ENCODE measurements around the gene RPS6KA2.

Gene RPS6KA2

GRCh38 chr6:166633732-166634535 lies 6.9 kb upstream of the RPS6KA2 start:
- DNase-seq = no peak

GRCh38 chr6:166632731-166633130 lies 5.7 kb upstream of the RPS6KA2 start:
- no peak for DNase-seq

GRCh38 chr6:166630462-166630861 lies 3.4 kb upstream of the RPS6KA2 start:
- DNase-seq = no peak

GRCh38 chr6:166629628-166630027 lies 2.6 kb upstream of the RPS6KA2 start:
- DNase-seq = no peak

- peak; percentile 58 for DNase-seq
These were observed 1.1 kb upstream of the RPS6KA2 start for GRCh38 chr6:166627875-166628801.

- peak; percentile 25 for DNase-seq
These were observed 646 bp downstream of the RPS6KA2 start for GRCh38 chr6:166626177-166627032.

GRCh38 chr6:166625356-166625755 lies 1.7 kb downstream of the RPS6KA2 start:
- no peak for DNase-seq

- no peak for DNase-seq
These were observed 2.8 kb downstream of the RPS6KA2 start for GRCh38 chr6:166624275-166624674.

GRCh38 chr6:166623318-166623717 lies 3.7 kb downstream of the RPS6KA2 start:
- no peak for DNase-seq

- DNase-seq = no peak
These were observed 5.9 kb downstream of the RPS6KA2 start for GRCh38 chr6:166621114-166621540.

- DNase-seq = no peak
These were observed 6.5 kb downstream of the RPS6KA2 start for GRCh38 chr6:166620478-166621113.

- no peak for DNase-seq
These were observed 7.1 kb downstream of the RPS6KA2 start for GRCh38 chr6:166619912-166620311.

- no peak for DNase-seq
These were observed 7.9 kb downstream of the RPS6KA2 start for GRCh38 chr6:166618866-166619761.

GRCh38 chr6:166618251-166618650 lies 8.8 kb downstream of the RPS6KA2 start:
- DNase-seq = no peak

- no peak for DNase-seq
These were observed 9.7 kb downstream of the RPS6KA2 start for GRCh38 chr6:166617359-166617758.

GRCh38 chr6:166616261-166617238 lies 10.5 kb downstream of the RPS6KA2 start:
- no peak for DNase-seq

- no peak for DNase-seq
These were observed 11.8 kb downstream of the RPS6KA2 start for GRCh38 chr6:166615059-166615770.

- DNase-seq = no peak
These were observed 12.5 kb downstream of the RPS6KA2 start for GRCh38 chr6:166614589-166614988.

- DNase-seq = no peak
These were observed 12.9 kb downstream of the RPS6KA2 start for GRCh38 chr6:166614171-166614583.

Data from CD4-positive, alpha-beta T cell treated with Interleukin-17A for 1 hour (primary cell).